RWPE2 (cell line): Measurements from ENCODE around the gene MYBL2.

Experiments
- ATAC-seq: fragments of 200-7000 bp; cut with Tn5 transposase; 3 replicates; pipeline ENCODE4 v1.9.1; 2021; ENCODE audit warnings: low read depth
- DNase-seq: peaks from one replicate; pipeline ENCODE4 v3.0.0-alpha.2; 2020; ENCODE audit warnings: low spot score
- H3K27ac ChIP-seq: fragments of 450-650 bp; 2 replicates; pipeline ENCODE4 v1.5.1; 2017; ENCODE audit warnings: mild to moderate bottlenecking; ENCODE audit not compliant: poor library complexity, severe bottlenecking
- H3K27me3 ChIP-seq: fragments of 250-450 bp; sonication (Bioruptor Pico); 2 replicates; pipeline ENCODE4 v1.5.1; 2021; ENCODE audit warnings: mild to moderate bottlenecking, moderate library complexity; ENCODE audit not compliant: insufficient read depth, poor library complexity, severe bottlenecking
- H3K36me3 ChIP-seq: fragments of 250-450 bp; sonication (Bioruptor Pico); 2 replicates; pipeline ENCODE4 v1.5.1; 2020; ENCODE audit warnings: low read depth, mild to moderate bottlenecking, moderate library complexity
- H3K4me1 ChIP-seq: fragments of 250-450 bp; sonication (Bioruptor Pico); 2 replicates; pipeline ENCODE4 v1.5.1; 2021; ENCODE audit warnings: mild to moderate bottlenecking, moderate library complexity; ENCODE audit not compliant: insufficient read depth, poor library complexity, severe bottlenecking
- H3K4me3 ChIP-seq: fragments of 250-450 bp; sonication (Bioruptor Pico); 2 replicates; pipeline ENCODE4 v1.5.1; 2021; ENCODE audit warnings: mild to moderate bottlenecking, moderate library complexity; ENCODE audit not compliant: severe bottlenecking
- H3K9me3 ChIP-seq: fragments of 250-450 bp; sonication (Bioruptor Pico); 2 replicates; pipeline ENCODE4 v1.5.1; 2021; ENCODE audit warnings: mild to moderate bottlenecking, moderate library complexity; ENCODE audit not compliant: severe bottlenecking
- CTCF ChIP-seq: fragments of 450-650 bp; IDR thresholded peaks from one replicate; pipeline ENCODE4 v1.5.1; 2017; ENCODE audit warnings: mild to moderate bottlenecking, moderate library complexity; ENCODE audit not compliant: poor library complexity, severe bottlenecking

MYBL2 gene

GRCh38 chr20:43691928-43692524 lies 25.1 kb downstream of the MYBL2 start:
- no peak for DNase-seq
- peak; percentile 86 for TF ChIP-seq CTCF
- ATAC-seq: peak; percentile 36
- H3K27ac ChIP-seq: no peak overlapping the region
- H3K36me3 ChIP-seq: peaks cover 100% of the 10 kb centered on the region
- H3K9me3 ChIP-seq: no peaks in the 10 kb centered on the region
- H3K27me3 ChIP-seq: no peaks in the 10 kb centered on the region
- no peak overlapping the region for H3K4me3 ChIP-seq
- no peaks in the 10 kb centered on the region for H3K4me1 ChIP-seq

- Histone ChIP-seq H3K4me3 (no peak overlapping the region), H3K27ac (no peak overlapping the region), H3K9me3 (no peaks in the 10 kb centered on the region), H3K4me1 (no peaks in the 10 kb centered on the region), H3K27me3 (no peaks in the 10 kb centered on the region), H3K36me3 (peaks cover 90% of the 10 kb centered on the region)
- DNase-seq (no peak), ATAC-seq (no peak)
- no peak for TF ChIP-seq CTCF
Observed at GRCh38 chr20:43694763-43695162, 27.8 kb downstream of the MYBL2 start.

GRCh38 chr20:43695571-43695970 lies 28.7 kb downstream of the MYBL2 start:
- Histone ChIP-seq H3K36me3 (peaks cover 90% of the 10 kb centered on the region), H3K27ac (no peak overlapping the region), H3K9me3 (no peaks in the 10 kb centered on the region), H3K27me3 (no peaks in the 10 kb centered on the region), H3K4me3 (no peak overlapping the region), H3K4me1 (no peaks in the 10 kb centered on the region)
- DNase-seq (no peak), ATAC-seq (no peak)
- no peak for TF ChIP-seq CTCF

GRCh38 chr20:43699941-43700565 lies 33.1 kb downstream of the MYBL2 start:
- ATAC-seq: no peak
- TF ChIP-seq CTCF: no peak
- H3K4me3 ChIP-seq: no peak overlapping the region
- no peaks in the 10 kb centered on the region for H3K27me3 ChIP-seq
- DNase-seq: peak; percentile 78
- H3K4me1 ChIP-seq: no peaks in the 10 kb centered on the region
- peaks cover 90% of the 10 kb centered on the region for H3K36me3 ChIP-seq
- no peaks in the 10 kb centered on the region for H3K9me3 ChIP-seq
- no peak overlapping the region for H3K27ac ChIP-seq

GRCh38 chr20:43700627-43701026 lies 33.7 kb downstream of the MYBL2 start:
- Histone ChIP-seq H3K27ac (no peak overlapping the region), H3K4me1 (no peaks in the 10 kb centered on the region), H3K4me3 (no peak overlapping the region), H3K9me3 (no peaks in the 10 kb centered on the region), H3K27me3 (no peaks in the 10 kb centered on the region), H3K36me3 (peaks cover 90% of the 10 kb centered on the region)
- no peak for ATAC-seq
- no peak for DNase-seq
- TF ChIP-seq CTCF: no peak
